Hepatocyte (in vitro differentiated cells): Measurements from ENCODE around the gene TFCP2L1. TPM values are rescaled to one million over a fixed set of nuclear protein-coding genes. Genes with fewer than 3 reads are reported as not detected.

ENCODE experiments used
- DNase-seq: peaks from one replicate; pipeline ENCODE4 v3.0.0-alpha.2; 2016; ENCODE audit warnings: low spot score
- H2AFZ ChIP-seq: fragments of 200-600 bp; sonication (generic); 2 replicates; pipeline ENCODE4 v1.6.0; 2016; ENCODE audit warnings: antibody characterized with exemption, mild to moderate bottlenecking
- H3K27ac ChIP-seq: fragments of 200-600 bp; sonication (generic); 2 replicates; pipeline ENCODE4 v1.5.1; 2016; ENCODE audit warnings: mild to moderate bottlenecking
- H3K27me3 ChIP-seq: fragments of 200-600 bp; sonication (generic); 2 replicates; pipeline ENCODE4 v1.6.1; 2016
- H3K36me3 ChIP-seq: fragments of 200-600 bp; sonication (generic); replicated peaks from 2 replicates; pipeline ENCODE4 v1.5.1; 2016; ENCODE audit warnings: low read depth; ENCODE audit not compliant: insufficient read depth
- H3K4me1 ChIP-seq: fragments of 200-600 bp; sonication (generic); 2 replicates; pipeline ENCODE4 v1.5.1; 2016; ENCODE audit warnings: mild to moderate bottlenecking, moderate library complexity; ENCODE audit not compliant: insufficient read depth
- H3K4me2 ChIP-seq: fragments of 200-600 bp; sonication (generic); 2 replicates; pipeline ENCODE4 v1.6.0; 2016
- H3K4me3 ChIP-seq: fragments of 200-600 bp; sonication (generic); 2 replicates; pipeline ENCODE4 v1.5.1; 2016; ENCODE audit warnings: mild to moderate bottlenecking
- H3K79me2 ChIP-seq: fragments of 200-600 bp; sonication (generic); 2 replicates; pipeline ENCODE4 v1.6.0; 2017; ENCODE audit warnings: mild to moderate bottlenecking
- H3K9me2 ChIP-seq: fragments of 200-600 bp; sonication (generic); replicated peaks from 2 replicates; pipeline ENCODE4 v1.6.0; 2017; ENCODE audit warnings: mild to moderate bottlenecking; ENCODE audit not compliant: insufficient read depth
- H3K9me3 ChIP-seq: fragments of 200-600 bp; sonication (generic); 2 replicates; pipeline ENCODE4 v1.5.1; 2016; ENCODE audit warnings: low read depth, mild to moderate bottlenecking
- H4K20me1 ChIP-seq: fragments of 200-600 bp; sonication (generic); 2 replicates; pipeline ENCODE4 v1.6.0; 2016; ENCODE audit warnings: mild to moderate bottlenecking; ENCODE audit not compliant: insufficient read depth, poor library complexity, severe bottlenecking
- CTCF ChIP-seq: fragments of 200-600 bp; sonication (generic); IDR thresholded peaks from 2 replicates; pipeline ENCODE4 v1.5.1; 2016; ENCODE audit warnings: antibody characterized with exemption, mild to moderate bottlenecking; ENCODE audit not compliant: poor library complexity
- EZH2 ChIP-seq: fragments of 200-600 bp; sonication (generic); IDR thresholded peaks from 2 replicates; pipeline ENCODE4 v1.6.1; 2016; ENCODE audit warnings: antibody characterized with exemption, mild to moderate bottlenecking, borderline replicate concordance
- EZH2phosphoT487 ChIP-seq: fragments of 200-600 bp; sonication (generic); IDR thresholded peaks from one replicate; pipeline ENCODE4 v1.6.1; 2018; ENCODE audit warnings: antibody characterized with exemption, mild to moderate bottlenecking, low read depth, moderate library complexity; ENCODE audit not compliant: unreplicated experiment, severe bottlenecking
- WGBS: methylation state at CpG from one replicate; pipeline ENCODE4 v1.1.6; 2016; ENCODE audit warnings: low lambda C conversion rate; ENCODE audit errors: missing lambda C conversion rate; 5-methylcytosine and 5-hydroxymethylcytosine counted together
- polyA plus RNA-seq: library from polyadenylated mRNA; unstranded; fragments of >200 nt; fragmentation: Nextera tagmentation; extraction: Ambion mirVana; gene quantifications from 2 replicates; pipeline ENCODE4 v1.2.1, GENCODE V29; 2016
- total RNA-seq: library from RNA; depleted of rRNA; stranded (reverse); fragments of >200 nt; gene quantifications from 2 replicates; pipeline ENCODE4 v1.2.3, GENCODE V29; 2014

The TFCP2L1 gene
- total and polyA plus RNA-seq, 2 experiments from 2014 or later, result 1.1 to 2.5 TPM

- peak overlapping the region; percentile 63 for H3K27ac ChIP-seq
Measured at GRCh38 chr2:121210691-121211090, 74.3 kb downstream of the TFCP2L1 start.

GRCh38 chr2:121209014-121209610, 75.9 kb downstream of the TFCP2L1 start:
- Histone ChIP-seq H3K9me3 (no peaks in the 10 kb centered on the region), H3K27me3 (no peaks in the 10 kb centered on the region), H3K27ac (no peak overlapping the region), H3K9me2 (no peaks in the 10 kb centered on the region), H3K79me2 (no peaks in the 10 kb centered on the region), H3K4me3 (no peak overlapping the region), H3K36me3 (no peaks in the 10 kb centered on the region), H2AFZ (no peak overlapping the region), H3K4me1 (peaks cover 11% of the 10 kb centered on the region), H3K4me2 (no peak overlapping the region), H4K20me1 (no peaks in the 10 kb centered on the region)
- TF ChIP-seq EZH2phosphoT487 (no peak), EZH2 (no peak), CTCF (no peak)
- DNase-seq, result no peak
- WGBS, result 89% methylated on average over 12 of the region's 13 CpGs

More at GRCh38 chr2:121210691-121211090, 74.3 kb downstream of the TFCP2L1 start:
- H3K36me3 ChIP-seq, result no peaks in the 10 kb centered on the region
- H4K20me1 ChIP-seq, result no peaks in the 10 kb centered on the region
- H3K79me2 ChIP-seq, result no peaks in the 10 kb centered on the region
- no peak for TF ChIP-seq EZH2
- no peak for TF ChIP-seq EZH2phosphoT487
- H3K4me3 ChIP-seq, result no peak overlapping the region
- DNase-seq, result peak; percentile 55
- no peaks in the 10 kb centered on the region for H3K9me2 ChIP-seq
- no peaks in the 10 kb centered on the region for H3K9me3 ChIP-seq
- no peaks in the 10 kb centered on the region for H3K27me3 ChIP-seq
- peak overlapping the region; percentile 47 for H3K4me2 ChIP-seq
- WGBS, result 60% methylated on average over 8 of the region's 8 CpGs
- no peak overlapping the region for H2AFZ ChIP-seq
- peaks cover 11% of the 10 kb centered on the region for H3K4me1 ChIP-seq

- Histone ChIP-seq H3K4me3 (no peak overlapping the region), H2AFZ (no peak overlapping the region), H4K20me1 (no peaks in the 10 kb centered on the region), H3K27ac (no peak overlapping the region), H3K79me2 (no peaks in the 10 kb centered on the region), H3K4me1 (peaks cover 11% of the 10 kb centered on the region), H3K4me2 (no peak overlapping the region), H3K9me3 (no peaks in the 10 kb centered on the region), H3K9me2 (no peaks in the 10 kb centered on the region), H3K27me3 (no peaks in the 10 kb centered on the region), H3K36me3 (no peaks in the 10 kb centered on the region)
- WGBS, result 88% methylated on average over 5 of the region's 5 CpGs
- TF ChIP-seq CTCF (no peak), EZH2phosphoT487 (no peak), EZH2 (no peak)
- no peak for DNase-seq
Measured at GRCh38 chr2:121207494-121207893, 77.5 kb downstream of the TFCP2L1 start.

GRCh38 chr2:121205321-121205942, 79.6 kb downstream of the TFCP2L1 start:
- Histone ChIP-seq H3K4me3 (no peak overlapping the region), H4K20me1 (no peaks in the 10 kb centered on the region), H3K4me1 (peaks cover under 1% of the 10 kb centered on the region), H3K9me3 (no peaks in the 10 kb centered on the region), H3K27ac (no peak overlapping the region), H3K27me3 (no peaks in the 10 kb centered on the region), H3K4me2 (no peak overlapping the region), H3K36me3 (no peaks in the 10 kb centered on the region), H2AFZ (no peak overlapping the region), H3K79me2 (no peaks in the 10 kb centered on the region), H3K9me2 (no peaks in the 10 kb centered on the region)
- WGBS, result 87% methylated on average over 10 of the region's 10 CpGs
- no peak for DNase-seq
- TF ChIP-seq EZH2phosphoT487, result no peak
- TF ChIP-seq EZH2, result no peak
- no peak for TF ChIP-seq CTCF
